ENCODE data around the gene TSC22D4. TPM values are rescaled to one million over a fixed set of nuclear protein-coding genes. Genes with fewer than 3 reads are reported as not detected.

TSC22D4 gene
- total and polyA plus RNA-seq, 9 of the 15 experiments (the other 6 are each of a cell fraction or from before 2014, with no cell fraction given), result 0.37 to 107 (median 28.7) TPM

DNA sequence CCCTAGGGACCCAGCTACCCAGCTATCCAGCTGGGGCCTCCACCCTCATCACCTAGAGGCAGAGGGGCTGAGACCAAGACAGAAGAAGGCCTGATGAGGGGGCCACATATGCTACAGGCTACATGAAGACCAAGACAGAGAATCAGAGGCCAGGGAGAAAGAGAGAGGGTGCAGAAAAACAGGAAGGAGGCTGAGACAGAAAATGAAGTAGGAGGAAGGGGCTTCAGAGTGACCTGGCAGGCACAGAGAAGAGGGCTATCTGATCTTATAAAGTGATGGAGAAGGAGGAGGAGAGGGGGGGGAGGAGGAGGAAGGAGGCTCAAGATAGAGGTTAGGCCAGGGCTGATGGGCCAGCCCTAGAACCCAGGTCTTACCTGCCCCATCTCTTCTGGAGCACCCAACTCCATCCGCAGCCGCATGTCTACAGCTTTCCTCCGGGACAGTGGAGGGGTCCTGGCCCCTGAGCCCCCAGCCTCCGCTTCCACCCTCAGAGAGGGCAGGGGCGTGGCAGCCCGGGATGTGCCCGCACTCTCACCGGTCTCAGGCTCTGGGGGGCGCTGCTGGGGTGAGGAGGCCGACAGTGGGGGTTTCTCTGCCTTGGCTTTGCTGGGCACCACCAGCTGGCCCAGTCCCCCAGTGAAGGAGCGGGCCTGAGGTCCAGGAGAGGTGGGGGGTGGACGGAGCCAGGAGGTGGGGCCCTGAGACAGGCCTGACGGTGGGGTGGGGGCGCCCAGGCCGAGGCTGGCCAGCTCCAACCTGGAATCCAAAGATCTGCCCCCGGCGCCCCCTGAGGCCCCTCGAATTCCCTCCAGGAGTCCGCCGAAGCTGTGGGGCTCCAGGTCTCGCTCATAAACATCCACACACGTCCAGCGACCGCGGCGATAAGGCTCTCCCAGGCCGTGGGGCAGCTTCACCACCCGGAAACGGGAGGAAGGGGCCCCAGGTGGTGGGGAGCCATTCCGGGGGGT lies 1.8 kb downstream of the TSC22D4 start (continued):
- TF ChIP-seq BCLAF1 (IDR thresholded peaks at IDR 0.05; ENCODE audit: borderline replicate concordance in 1 of 2, control insufficient read depth in 1 of 2, low read depth in 2 of 2, low read length in 1 of 2) (no peak), ZNF511 (CRISPR knock-in tag; IDR thresholded peaks at IDR 0.05) (0 out of 2 replicates have a peak, but pooled peaks have one; percentile 28), CGGBP1 (CRISPR knock-in tag; IDR thresholded peaks at IDR 0.05) (no peak), YY1 (IDR thresholded peaks at IDR 0.05; ENCODE audit: borderline replicate concordance in 1 of 3, control insufficient read depth in 1 of 3, extremely low read depth in 1 of 3, insufficient read depth in 3 of 3, insufficient read length in 1 of 3, insufficient replicate concordance in 2 of 3, low read depth in 1 of 3, low read length in 2 of 3) (no peak), KDM1A (IDR thresholded peaks at IDR 0.05) (peak in 1 of 2 experiments; percentile 56; a peak in 2 of 4 replicates), CEBPG (CRISPR knock-in tag; IDR thresholded peaks at IDR 0.05) (no peak), CEBPG (tag; conservative IDR thresholded peaks at IDR 0.05 in 1 of 2, IDR thresholded peaks at IDR 0.05 in 1 of 2) (no peak), ZNF12 (CRISPR knock-in tag; IDR thresholded peaks at IDR 0.05) (0 out of 2 replicates have a peak, but pooled peaks have one; percentile 60), KDM5B (IDR thresholded peaks at IDR 0.05; ENCODE audit: insufficient replicate concordance, low read depth, low read length) (peak; percentile 51), SRSF7 (optimal IDR thresholded peaks at IDR 0.05; ENCODE audit: low read depth, low read length) (no peak), ARID3B (CRISPR knock-in tag; IDR thresholded peaks at IDR 0.05; ENCODE audit: borderline replicate concordance) (no peak), VEZF1 (CRISPR knock-in tag; IDR thresholded peaks at IDR 0.05) (peak; percentile 51; the same call in 1 of the 2 replicates)
- TF ChIP-seq, protein P1, sequence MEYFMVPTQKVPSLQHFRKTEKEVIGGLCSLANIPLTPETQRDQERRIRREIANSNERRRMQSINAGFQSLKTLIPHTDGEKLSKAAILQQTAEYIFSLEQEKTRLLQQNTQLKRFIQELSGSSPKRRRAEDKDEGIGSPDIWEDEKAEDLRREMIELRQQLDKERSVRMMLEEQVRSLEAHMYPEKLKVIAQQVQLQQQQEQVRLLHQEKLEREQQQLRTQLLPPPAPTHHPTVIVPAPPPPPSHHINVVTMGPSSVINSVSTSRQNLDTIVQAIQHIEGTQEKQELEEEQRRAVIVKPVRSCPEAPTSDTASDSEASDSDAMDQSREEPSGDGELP (CRISPR knock-in tag; IDR thresholded peaks at IDR 0.05; ENCODE audit: borderline replicate concordance), result peak; percentile 77

Data from K562 (cell line).